PFSK-1 (cell line): ENCODE measurements around the gene NT5C3B.

Experiments used
- POLR2AphosphoS5 ChIP-seq: IDR thresholded peaks from 2 replicates; pipeline ENCODE4 v1.6.1; 2012; ENCODE audit warnings: low read depth, mild to moderate bottlenecking, control low read depth, low read length, moderate library complexity
- REST ChIP-seq, 2 experiments: IDR thresholded peaks; 2 replicates each; pipeline versions ENCODE4 v1.6.1 to v1.8.0; 2011 to 2012; ENCODE audit warnings: low read depth in 2 of 2, low read length in 2 of 2, control low read depth in 1 of 2, inconsistent platforms in 1 of 2, mild to moderate bottlenecking in 1 of 2, moderate library complexity in 1 of 2; ENCODE audit not compliant: insufficient read depth in 1 of 2
- TAF1 ChIP-seq: IDR thresholded peaks from 2 replicates; pipeline ENCODE4 v1.6.1; 2012; ENCODE audit warnings: low read length, control low read depth, borderline replicate concordance; ENCODE audit not compliant: insufficient read depth

- TF ChIP-seq REST (IDR thresholded peaks at IDR 0.05; ENCODE audit: insufficient read depth in 1 of 2, low read depth in 2 of 2, low read length in 2 of 2): no peak
- peak; percentile 53; the same call in 1 of the 2 replicates for TF ChIP-seq POLR2AphosphoS5
- no peak; the same call in 1 of the 2 replicates for TF ChIP-seq TAF1
These were observed 29.5 kb upstream of the NT5C3B start for GRCh38 chr17:41865596-41865893.
